ENCODE data around the gene PIKFYVE. TPM values are rescaled to one million over a fixed set of nuclear protein-coding genes. Genes with fewer than 3 reads are reported as not detected.

Gene PIKFYVE
- total and polyA plus RNA-seq, 9 donors, result 6.9 to 29.8 (median 21.9) TPM

- intact Hi-C loops (cut with DNase I), result no loop called here
- DNase-seq, result no peak
- no peak for TF ChIP-seq EP300 (IDR thresholded peaks at IDR 0.05)
- TF ChIP-seq, protein P1, sequence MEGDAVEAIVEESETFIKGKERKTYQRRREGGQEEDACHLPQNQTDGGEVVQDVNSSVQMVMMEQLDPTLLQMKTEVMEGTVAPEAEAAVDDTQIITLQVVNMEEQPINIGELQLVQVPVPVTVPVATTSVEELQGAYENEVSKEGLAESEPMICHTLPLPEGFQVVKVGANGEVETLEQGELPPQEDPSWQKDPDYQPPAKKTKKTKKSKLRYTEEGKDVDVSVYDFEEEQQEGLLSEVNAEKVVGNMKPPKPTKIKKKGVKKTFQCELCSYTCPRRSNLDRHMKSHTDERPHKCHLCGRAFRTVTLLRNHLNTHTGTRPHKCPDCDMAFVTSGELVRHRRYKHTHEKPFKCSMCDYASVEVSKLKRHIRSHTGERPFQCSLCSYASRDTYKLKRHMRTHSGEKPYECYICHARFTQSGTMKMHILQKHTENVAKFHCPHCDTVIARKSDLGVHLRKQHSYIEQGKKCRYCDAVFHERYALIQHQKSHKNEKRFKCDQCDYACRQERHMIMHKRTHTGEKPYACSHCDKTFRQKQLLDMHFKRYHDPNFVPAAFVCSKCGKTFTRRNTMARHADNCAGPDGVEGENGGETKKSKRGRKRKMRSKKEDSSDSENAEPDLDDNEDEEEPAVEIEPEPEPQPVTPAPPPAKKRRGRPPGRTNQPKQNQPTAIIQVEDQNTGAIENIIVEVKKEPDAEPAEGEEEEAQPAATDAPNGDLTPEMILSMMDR (IDR thresholded peaks at IDR 0.05), result no peak
- 94 to 95% (median 95%) methylated on average over 9 of the region's 9 CpGs for WGBS, 3 donors
- Histone ChIP-seq H3K9me3 (no peaks in the 10 kb centered on the region), H3K4me3 (no peak overlapping the region), H3K27ac (no peak overlapping the region), H3K4me1 (ENCODE audit: insufficient read depth) (no peaks in the 10 kb centered on the region), H3K27me3 (no peaks in the 10 kb centered on the region), H3K36me3 (no peaks in the 10 kb centered on the region)
Observed at GRCh38 chr2:208239770-208240493, 26.1 kb upstream of the PIKFYVE start.

GRCh38 chr2:208240619-208241209 is 25.3 kb upstream of the PIKFYVE start:
- WGBS, 3 donors, result 96 to 98% (median 98%) methylated on average over 3 of the region's 3 CpGs
- Histone ChIP-seq H3K36me3 (no peaks in the 10 kb centered on the region), H3K4me3 (no peak overlapping the region), H3K27ac (no peak overlapping the region), H3K9me3 (no peaks in the 10 kb centered on the region), H3K27me3 (no peaks in the 10 kb centered on the region), H3K4me1 (ENCODE audit: insufficient read depth) (no peaks in the 10 kb centered on the region)
- DNase-seq, result no peak
- TF ChIP-seq POLR2A (IDR thresholded peaks at IDR 0.05), result no peak
- TF ChIP-seq EP300 (IDR thresholded peaks at IDR 0.05), result no peak
- TF ChIP-seq, protein P1 (IDR thresholded peaks at IDR 0.05), result no peak
- intact Hi-C loops (cut with DNase I), result no loop called here

- Histone ChIP-seq H3K27me3 (no peaks in the 10 kb centered on the region), H3K4me3 (no peak overlapping the region), H3K36me3 (no peaks in the 10 kb centered on the region), H3K9me3 (no peaks in the 10 kb centered on the region), H3K4me1 (ENCODE audit: insufficient read depth) (peaks cover 3% of the 10 kb centered on the region), H3K27ac (no peak overlapping the region)
- DNase-seq, result no peak
- intact Hi-C loops (cut with DNase I), result no loop called here
- TF ChIP-seq POLR2A (IDR thresholded peaks at IDR 0.05), result no peak
- TF ChIP-seq EP300 (IDR thresholded peaks at IDR 0.05), result no peak
- TF ChIP-seq, protein P1 (IDR thresholded peaks at IDR 0.05), result no peak
Observed at GRCh38 chr2:208244422-208244821, 21.6 kb upstream of the PIKFYVE start.

- TF ChIP-seq POLR2A (IDR thresholded peaks at IDR 0.05) (no peak), EP300 (IDR thresholded peaks at IDR 0.05) (no peak)
- TF ChIP-seq, protein P1 (IDR thresholded peaks at IDR 0.05), result no peak
- WGBS, 3 donors, result 95 to 98% (median 97%) methylated on average over 3 of the region's 3 CpGs
- Histone ChIP-seq H3K4me3 (no peak overlapping the region), H3K9me3 (no peaks in the 10 kb centered on the region), H3K36me3 (no peaks in the 10 kb centered on the region), H3K27me3 (no peaks in the 10 kb centered on the region), H3K4me1 (ENCODE audit: insufficient read depth) (peaks cover 3% of the 10 kb centered on the region), H3K27ac (peak overlapping the region in 1 of 2 donors; percentile 86)
- no peak for DNase-seq
- intact Hi-C loops (cut with DNase I), result no loop called here
Observed at GRCh38 chr2:208245746-208246145, 20.3 kb upstream of the PIKFYVE start.

All from ovary (tissue), 9 donors.